Measurements from ENCODE around the gene AQP7.
"Not testable (repeated sequence)": the region's sequence is repeated elsewhere in the genome, so short reads cannot be mapped to it uniquely, and the experiment has no call there.

AQP7 gene

DNA sequence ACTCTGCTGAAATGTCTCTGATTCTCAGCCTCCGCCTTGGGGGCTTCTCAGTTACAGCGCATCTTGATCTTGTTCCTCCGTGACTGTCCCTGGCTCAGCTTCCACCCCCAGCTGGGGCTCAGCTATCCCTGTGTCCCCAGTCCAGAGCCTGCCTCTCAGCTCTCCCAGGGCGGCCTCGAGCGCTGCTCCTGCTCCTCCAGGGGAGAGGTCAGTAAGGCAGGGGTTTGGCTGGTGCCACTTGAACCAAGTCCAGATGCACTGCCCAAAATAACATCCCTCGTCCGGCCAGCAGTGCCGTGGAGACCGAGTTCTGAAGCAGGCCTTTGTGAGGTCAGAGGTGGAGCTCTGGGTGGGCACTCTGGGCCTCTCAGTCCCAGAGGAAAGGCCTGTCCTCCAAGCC lies at the start of gene AQP7:
AQP7 (minus strand) TSS at position 198 of the 400 bp plus-strand sequence. CDS start 1,306 bp downstream, outside the sequence.
- H3K4me3 Mint-ChIP-seq; H3K27me3 Mint-ChIP-seq (ENCODE audit: low read depth); H3K9me3 Mint-ChIP-seq; H3K27ac Mint-ChIP-seq; H3K36me3 Mint-ChIP-seq (ENCODE audit: low read depth); DNase-seq (ENCODE audit: low spot score); H3K4me1 Mint-ChIP-seq (ENCODE audit: low read depth): not testable (repeated sequence)

GRCh38 chr9:33450621-33451146 lies 48.3 kb upstream of the AQP7 start:
- peaks cover 4% of the 10 kb centered on the region for H3K36me3 Mint-ChIP-seq (ENCODE audit: low read depth)
- no peaks in the 10 kb centered on the region for H3K9me3 Mint-ChIP-seq
- DNase-seq (ENCODE audit: low spot score), result no peak
- no peak overlapping the region for H3K4me3 Mint-ChIP-seq
- H3K4me1 Mint-ChIP-seq (ENCODE audit: low read depth), result peaks cover 52% of the 10 kb centered on the region
- no peak overlapping the region for H3K27ac Mint-ChIP-seq
- peaks cover 2% of the 10 kb centered on the region for H3K27me3 Mint-ChIP-seq (ENCODE audit: low read depth)

DNA sequence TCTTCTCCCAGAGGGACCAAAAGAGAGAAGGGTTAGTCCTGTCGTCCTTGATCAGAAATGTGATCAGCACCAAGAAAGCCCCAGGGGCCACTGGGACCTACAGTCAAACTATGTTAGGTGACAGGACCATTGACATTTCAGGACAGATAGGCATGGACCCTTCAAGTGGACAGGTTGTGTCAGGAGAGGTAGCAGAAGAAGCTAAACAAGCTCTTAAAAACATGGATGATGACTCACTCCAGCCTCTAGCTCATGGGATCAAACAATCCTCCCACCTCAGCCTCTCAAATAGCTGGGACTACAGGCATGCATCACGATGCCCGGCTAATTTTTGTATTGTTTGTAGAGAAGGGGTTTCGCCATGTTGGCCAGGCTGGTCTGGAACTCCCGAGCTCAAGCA lies 47.3 kb upstream of the AQP7 start:
- H3K27me3 Mint-ChIP-seq (ENCODE audit: low read depth), result peaks cover 2% of the 10 kb centered on the region
- H3K4me3 Mint-ChIP-seq, result no peak overlapping the region
- no peak overlapping the region for H3K27ac Mint-ChIP-seq
- peaks cover 56% of the 10 kb centered on the region for H3K4me1 Mint-ChIP-seq (ENCODE audit: low read depth)
- DNase-seq (ENCODE audit: low spot score), result no peak
- H3K36me3 Mint-ChIP-seq (ENCODE audit: low read depth), result peaks cover 9% of the 10 kb centered on the region
- H3K9me3 Mint-ChIP-seq, result no peaks in the 10 kb centered on the region

DNA sequence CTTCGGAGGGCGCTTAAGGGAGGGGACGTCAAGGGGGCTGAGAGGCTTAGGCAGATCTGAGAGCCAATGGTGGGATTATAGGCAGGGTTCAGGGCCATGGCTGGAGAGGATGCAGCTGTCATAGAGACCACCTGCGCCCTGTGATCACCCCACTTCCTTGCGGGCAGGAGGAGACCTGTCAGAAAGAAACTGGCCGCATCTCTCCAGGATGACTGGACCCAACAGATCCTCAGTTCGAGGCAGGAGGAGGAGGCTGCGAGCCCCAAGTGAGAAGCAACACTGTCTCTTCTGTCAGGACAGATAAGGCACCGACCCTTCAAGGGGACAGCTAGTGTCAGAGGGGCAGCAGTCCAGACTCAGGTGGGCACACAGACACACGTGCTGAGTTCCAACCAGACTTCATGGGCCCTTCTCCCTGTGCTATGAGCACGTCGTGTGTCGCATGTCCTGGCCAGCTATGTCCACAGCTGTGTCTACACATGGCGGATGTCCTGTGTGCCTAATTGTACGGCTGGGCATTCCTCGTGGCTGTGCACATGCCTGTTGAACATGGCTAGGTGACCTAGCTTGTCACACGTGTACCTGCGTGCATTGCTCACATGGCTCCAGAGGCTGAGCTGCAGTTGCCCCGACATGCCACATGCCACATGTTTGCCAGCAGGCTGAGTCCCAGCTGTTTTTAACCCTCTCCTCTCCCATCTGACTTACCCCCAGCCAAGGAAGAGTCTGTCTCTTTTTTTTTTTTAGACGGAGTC lies 45.6 kb upstream of the AQP7 start:
- Mint-ChIP-seq H3K9me3 (no peaks in the 10 kb centered on the region), H3K4me1 (ENCODE audit: low read depth) (peaks cover 44% of the 10 kb centered on the region), H3K27ac (peak overlapping the region; percentile 77), H3K36me3 (ENCODE audit: low read depth) (peaks cover 16% of the 10 kb centered on the region), H3K4me3 (peak overlapping the region; percentile 84), H3K27me3 (ENCODE audit: low read depth) (peaks cover 2% of the 10 kb centered on the region)
- no peak for DNase-seq (ENCODE audit: low spot score)

- Mint-ChIP-seq H3K9me3 (no peaks in the 10 kb centered on the region), H3K27ac (peak within 1 kb of the TSS; percentile 95), H3K4me3 (peak within 1 kb of the TSS; percentile 89), H3K4me1 (ENCODE audit: low read depth) (peaks cover 37% of the 10 kb centered on the region), H3K36me3 (ENCODE audit: low read depth) (peaks cover 18% of the 10 kb centered on the region), H3K27me3 (ENCODE audit: low read depth) (peaks cover 2% of the 10 kb centered on the region)
- peak; percentile 69 for DNase-seq (ENCODE audit: low spot score)
Measured at GRCh38 chr9:33446946-33447798, 44.8 kb upstream of the AQP7 start, which contains the start of gene AQP3. Gene AQP3 (minus strand): TSS chr9:33447593. CDS start chr9:33447530, 63 bp downstream.

GRCh38 chr9:33446240-33446945 lies 44.0 kb upstream of the AQP7 start:
- peaks cover 23% of the 10 kb centered on the region for H3K36me3 Mint-ChIP-seq (ENCODE audit: low read depth)
- H3K27ac Mint-ChIP-seq, result peak overlapping the region; percentile 95
- peak overlapping the region; percentile 89 for H3K4me3 Mint-ChIP-seq
- H3K9me3 Mint-ChIP-seq, result no peaks in the 10 kb centered on the region
- peaks cover 2% of the 10 kb centered on the region for H3K27me3 Mint-ChIP-seq (ENCODE audit: low read depth)
- DNase-seq (ENCODE audit: low spot score), result peak; percentile 70
- peaks cover 37% of the 10 kb centered on the region for H3K4me1 Mint-ChIP-seq (ENCODE audit: low read depth)

GRCh38 chr9:33445389-33446239 lies 43.2 kb upstream of the AQP7 start:
- Mint-ChIP-seq H3K36me3 (ENCODE audit: low read depth) (peaks cover 26% of the 10 kb centered on the region), H3K27ac (peak overlapping the region; percentile 95), H3K27me3 (ENCODE audit: low read depth) (peaks cover 2% of the 10 kb centered on the region), H3K9me3 (no peaks in the 10 kb centered on the region), H3K4me3 (peak overlapping the region; percentile 89), H3K4me1 (ENCODE audit: low read depth) (peaks cover 37% of the 10 kb centered on the region)
- no peak for DNase-seq (ENCODE audit: low spot score)

DNA sequence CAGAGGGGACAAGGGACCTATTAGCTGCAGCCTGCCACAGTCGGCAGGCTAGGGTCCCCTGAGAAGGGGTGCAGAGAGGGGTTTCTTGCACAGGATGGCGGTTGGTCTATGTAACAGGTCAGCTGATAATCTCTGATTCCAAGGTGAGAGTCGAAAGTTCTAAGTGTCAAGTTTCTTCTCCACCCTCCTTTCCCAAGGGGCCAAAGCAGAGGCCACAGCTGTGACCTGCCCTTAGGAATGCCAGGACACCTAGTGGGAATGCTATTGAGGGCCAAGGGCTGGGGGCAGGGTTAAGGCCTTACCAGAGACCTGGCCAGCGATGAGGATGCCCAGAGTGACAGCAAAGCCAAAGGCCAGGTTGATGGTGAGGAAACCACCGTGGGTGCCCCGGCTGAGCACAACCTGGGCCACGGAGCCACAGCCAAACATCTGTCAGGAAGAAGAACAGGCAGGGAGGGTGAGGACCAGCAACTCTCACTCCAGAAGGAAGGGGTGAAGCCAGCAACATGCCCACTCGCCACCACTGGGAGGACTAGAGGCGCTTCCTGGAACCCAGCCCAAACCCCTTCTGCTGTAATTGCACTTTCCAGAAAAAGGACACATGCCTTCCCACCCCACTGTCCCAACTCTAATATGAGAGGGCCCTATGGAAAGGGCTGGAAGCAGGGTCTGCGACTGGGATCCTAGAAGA lies 41.2 kb upstream of the AQP7 start:
- no peak overlapping the region for H3K27ac Mint-ChIP-seq
- no peaks in the 10 kb centered on the region for H3K9me3 Mint-ChIP-seq
- peaks cover 38% of the 10 kb centered on the region for H3K4me1 Mint-ChIP-seq (ENCODE audit: low read depth)
- H3K27me3 Mint-ChIP-seq (ENCODE audit: low read depth), result peaks cover 2% of the 10 kb centered on the region
- peaks cover 31% of the 10 kb centered on the region for H3K36me3 Mint-ChIP-seq (ENCODE audit: low read depth)
- no peak for DNase-seq (ENCODE audit: low spot score)
- no peak overlapping the region for H3K4me3 Mint-ChIP-seq

DNA sequence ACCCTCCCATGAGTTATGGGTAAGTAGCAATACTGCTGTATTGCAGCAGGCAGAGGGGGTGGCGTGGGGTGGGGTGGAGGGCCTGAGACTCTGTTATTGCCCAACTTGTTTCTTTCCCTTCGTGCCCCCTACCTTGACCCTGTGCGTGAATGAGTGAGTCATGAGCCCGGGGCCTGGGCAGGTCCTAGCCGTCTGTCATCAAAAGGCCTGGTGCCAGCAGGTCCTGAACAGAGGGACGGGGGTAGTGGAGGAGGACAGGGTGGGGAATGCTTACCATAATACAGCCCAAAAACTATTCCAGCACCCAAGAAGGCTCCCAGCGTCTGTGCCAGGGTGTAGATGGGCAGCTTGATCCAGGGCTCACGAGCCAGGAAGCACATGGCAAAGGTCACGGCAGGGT lies 40.7 kb upstream of the AQP7 start:
- peaks cover 31% of the 10 kb centered on the region for H3K36me3 Mint-ChIP-seq (ENCODE audit: low read depth)
- no peak for DNase-seq (ENCODE audit: low spot score)
- no peaks in the 10 kb centered on the region for H3K27me3 Mint-ChIP-seq (ENCODE audit: low read depth)
- H3K9me3 Mint-ChIP-seq, result no peaks in the 10 kb centered on the region
- no peak overlapping the region for H3K27ac Mint-ChIP-seq
- no peak overlapping the region for H3K4me3 Mint-ChIP-seq
- peaks cover 33% of the 10 kb centered on the region for H3K4me1 Mint-ChIP-seq (ENCODE audit: low read depth)

DNA sequence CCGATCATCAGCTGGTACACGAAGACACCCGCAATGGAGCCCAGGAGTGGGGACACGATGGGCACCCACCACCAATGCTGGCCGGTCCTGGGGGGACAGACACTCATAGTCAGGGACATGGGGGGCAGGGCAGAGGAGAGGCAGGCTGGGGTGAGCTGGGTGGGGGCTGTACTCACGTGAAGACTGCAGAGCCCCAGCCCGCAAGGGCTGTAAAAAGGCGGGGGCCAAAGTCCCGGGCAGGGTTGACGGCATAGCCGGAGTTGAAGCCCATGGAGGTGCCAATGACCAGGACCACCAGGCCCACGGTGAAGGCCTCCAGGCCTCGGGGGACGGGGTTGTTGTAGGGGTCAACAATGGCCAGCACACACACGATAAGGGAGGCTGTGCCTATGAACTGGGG lies 39.8 kb upstream of the AQP7 start:
- Mint-ChIP-seq H3K27ac (no peak overlapping the region), H3K9me3 (no peaks in the 10 kb centered on the region), H3K36me3 (ENCODE audit: low read depth) (peaks cover 31% of the 10 kb centered on the region), H3K27me3 (ENCODE audit: low read depth) (no peaks in the 10 kb centered on the region), H3K4me3 (no peak overlapping the region), H3K4me1 (ENCODE audit: low read depth) (peaks cover 35% of the 10 kb centered on the region)
- DNase-seq (ENCODE audit: low spot score), result no peak

GRCh38 chr9:33440609-33441008 lies 38.2 kb upstream of the AQP7 start:
- Mint-ChIP-seq H3K9me3 (no peaks in the 10 kb centered on the region), H3K4me1 (ENCODE audit: low read depth) (peaks cover 28% of the 10 kb centered on the region), H3K27me3 (ENCODE audit: low read depth) (no peaks in the 10 kb centered on the region), H3K36me3 (ENCODE audit: low read depth) (peaks cover 27% of the 10 kb centered on the region), H3K4me3 (no peak overlapping the region), H3K27ac (no peak overlapping the region)
- no peak for DNase-seq (ENCODE audit: low spot score)

- Mint-ChIP-seq H3K27ac (peak overlapping the region; percentile 53), H3K27me3 (ENCODE audit: low read depth) (no peaks in the 10 kb centered on the region), H3K4me1 (ENCODE audit: low read depth) (peaks cover 26% of the 10 kb centered on the region), H3K36me3 (ENCODE audit: low read depth) (peaks cover 26% of the 10 kb centered on the region), H3K9me3 (no peaks in the 10 kb centered on the region), H3K4me3 (no peak overlapping the region)
- DNase-seq (ENCODE audit: low spot score), result no peak
Measured at GRCh38 chr9:33440204-33440603, 37.8 kb upstream of the AQP7 start.

Measured in T-helper 2 cell treated with Interferon-gamma antibody and Interleukin-4, amounts not matched to agents 5 μg/mL and 100 μg/mL, for 36 hours (primary cell).